NCI-H2196 (cell line): ENCODE measurements around the gene EIF5AL1.
"Not testable (repeated sequence)": the region's sequence is repeated elsewhere in the genome, so short reads cannot be mapped to it uniquely, and the experiment has no call there.

Experiments used
- DNase-seq: peaks from one replicate; lab custom pipeline; 2025; ENCODE audit not compliant: unreplicated experiment; lab: John Stamatoyannopoulos, UW

The EIF5AL1 gene

GRCh38 chr10:79509306-79509933, 2.9 kb upstream of the EIF5AL1 start:
- DNase-seq = not testable (repeated sequence)

- DNase-seq = not testable (repeated sequence)
Measured at GRCh38 chr10:79509934-79510508, 2.3 kb upstream of the EIF5AL1 start.

GRCh38 chr10:79516532-79517205, 4.3 kb downstream of the EIF5AL1 start:
- DNase-seq = not testable (repeated sequence)

- DNase-seq = not testable (repeated sequence)
Measured at GRCh38 chr10:79517567-79517966, 5.2 kb downstream of the EIF5AL1 start.

- DNase-seq = not testable (repeated sequence)
Measured at GRCh38 chr10:79521751-79522150, 9.4 kb downstream of the EIF5AL1 start.

GRCh38 chr10:79522464-79522863, 10.1 kb downstream of the EIF5AL1 start:
- not testable (repeated sequence) for DNase-seq

GRCh38 chr10:79523157-79523853, 11.0 kb downstream of the EIF5AL1 start:
- DNase-seq = not testable (repeated sequence)

- not testable (repeated sequence) for DNase-seq
Measured at GRCh38 chr10:79525049-79525710, 12.8 kb downstream of the EIF5AL1 start.

GRCh38 chr10:79528261-79528660, 15.9 kb downstream of the EIF5AL1 start:
- not testable (repeated sequence) for DNase-seq

- not testable (repeated sequence) for DNase-seq
Measured at GRCh38 chr10:79533142-79533902, 21.0 kb downstream of the EIF5AL1 start.

GRCh38 chr10:79533903-79534175, 21.5 kb downstream of the EIF5AL1 start:
- DNase-seq = not testable (repeated sequence)

GRCh38 chr10:79538311-79538710, 26.0 kb downstream of the EIF5AL1 start:
- DNase-seq = not testable (repeated sequence)

- DNase-seq = not testable (repeated sequence)
Measured at GRCh38 chr10:79540930-79541329, 28.6 kb downstream of the EIF5AL1 start.

- no peak for DNase-seq
Measured at GRCh38 chr10:79542626-79543025, 30.3 kb downstream of the EIF5AL1 start.

- not testable (repeated sequence) for DNase-seq
Measured at GRCh38 chr10:79544408-79544807, 32.1 kb downstream of the EIF5AL1 start.

- not testable (repeated sequence) for DNase-seq
Measured at GRCh38 chr10:79544926-79545659, 32.8 kb downstream of the EIF5AL1 start.

GRCh38 chr10:79547128-79547527, 34.8 kb downstream of the EIF5AL1 start:
- DNase-seq = not testable (repeated sequence)

- no peak for DNase-seq
Measured at GRCh38 chr10:79547973-79548372, 35.6 kb downstream of the EIF5AL1 start.

GRCh38 chr10:79552143-79552542, 39.8 kb downstream of the EIF5AL1 start:
- no peak for DNase-seq
